Mesendoderm (in vitro differentiated cells): Measurements from ENCODE around the gene COL13A1.

Experiments
- DNase-seq: peaks from one replicate; pipeline ENCODE4 v3.0.0; 2013
- H2AK5ac ChIP-seq: 2 replicates; pipeline ENCODE4 v1.6.1; 2013; ENCODE audit warnings: low read length, inconsistent platforms
- H2BK120ac ChIP-seq: 2 replicates; pipeline ENCODE4 v1.6.1; 2013; ENCODE audit warnings: low read depth, mild to moderate bottlenecking, low read length, moderate library complexity, mixed read lengths
- H2BK15ac ChIP-seq: replicated peaks from 2 replicates; pipeline ENCODE4 v1.6.1; 2013; ENCODE audit warnings: low read depth, mild to moderate bottlenecking, moderate library complexity
- H2BK5ac ChIP-seq: 2 replicates; pipeline ENCODE4 v1.6.1; 2013; ENCODE audit warnings: low read length, inconsistent platforms
- H3K18ac ChIP-seq: 2 replicates; pipeline ENCODE4 v1.6.1; 2013; ENCODE audit warnings: mild to moderate bottlenecking, low read length, mixed read lengths
- H3K23ac ChIP-seq: one replicate; pipeline ENCODE4 v1.6.1; 2013; ENCODE audit warnings: low read length
- H3K27ac ChIP-seq: 2 replicates; pipeline ENCODE4 v1.5.1; 2013; ENCODE audit warnings: low read depth, mild to moderate bottlenecking, inconsistent platforms, low read length, moderate library complexity
- H3K27me3 ChIP-seq: 2 replicates; pipeline ENCODE4 v1.6.1; 2013; ENCODE audit warnings: low read length, control low read depth, mild to moderate bottlenecking, inconsistent platforms; ENCODE audit not compliant: insufficient read depth, poor library complexity
- H3K36me3 ChIP-seq: 2 replicates; pipeline ENCODE4 v1.6.1; 2013; ENCODE audit warnings: low read length, inconsistent platforms; ENCODE audit not compliant: control insufficient read depth, insufficient read depth
- H3K4ac ChIP-seq: one replicate; pipeline ENCODE4 v1.6.1; 2013; ENCODE audit warnings: low read depth, mild to moderate bottlenecking, low read length, moderate library complexity
- H3K4me1 ChIP-seq: 2 replicates; pipeline ENCODE4 v1.6.1; 2013; ENCODE audit warnings: low read depth, low read length, inconsistent platforms; ENCODE audit not compliant: control insufficient read depth
- H3K4me2 ChIP-seq: 2 replicates; pipeline ENCODE4 v1.6.1; 2013; ENCODE audit warnings: low read length
- H3K4me3 ChIP-seq: 2 replicates; pipeline ENCODE4 v1.5.1; 2013; ENCODE audit warnings: mild to moderate bottlenecking, low read length
- H3K56ac ChIP-seq: one replicate; pipeline ENCODE4 v1.6.1; 2013; ENCODE audit warnings: low read length
- H3K79me1 ChIP-seq: 2 replicates; pipeline ENCODE4 v1.6.1; 2013; ENCODE audit warnings: low read length, inconsistent platforms
- H3K79me2 ChIP-seq: 2 replicates; pipeline ENCODE4 v1.6.1; 2013; ENCODE audit warnings: mild to moderate bottlenecking, low read length; ENCODE audit not compliant: control insufficient read depth, insufficient read depth
- H3K9ac ChIP-seq: 2 replicates; pipeline ENCODE4 v1.6.1; 2013; ENCODE audit warnings: low read length, inconsistent platforms
- H4K5ac ChIP-seq: one replicate; pipeline ENCODE4 v1.6.1; 2013; ENCODE audit warnings: low read length
- H4K8ac ChIP-seq: one replicate; pipeline ENCODE4 v1.6.1; 2013; ENCODE audit warnings: low read depth, mild to moderate bottlenecking, control low read depth, low read length, moderate library complexity
- WGBS: extraction: QIAGEN DNeasy Blood & Tissue Kit; methylation state at CpG from one replicate; pipeline ENCODE4 v1.1.7; 2013; ENCODE audit warnings: low lambda C conversion rate, missing lambda C conversion rate; ENCODE audit not compliant: insufficient coverage; ENCODE audit errors: extremely low coverage; 5-methylcytosine and 5-hydroxymethylcytosine counted together

COL13A1 gene

DNA sequence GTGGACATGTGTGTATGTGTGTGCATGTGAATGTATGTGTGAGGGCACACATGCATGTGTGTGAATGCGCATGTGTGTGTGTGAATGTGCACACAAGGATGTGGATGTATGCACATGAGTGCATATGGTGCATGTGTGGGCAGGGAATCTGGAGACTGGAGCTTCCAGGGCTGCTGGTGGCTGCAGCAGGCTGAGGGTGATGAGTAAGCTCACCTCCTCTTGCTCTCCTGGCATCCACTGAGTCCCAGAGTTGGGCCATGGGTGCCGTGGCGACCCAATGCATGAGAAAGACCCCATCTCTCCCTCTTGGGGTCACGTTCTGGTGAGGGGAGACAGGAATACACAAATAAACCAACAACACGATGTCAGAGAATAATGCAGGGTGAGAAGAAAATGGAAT lies 33.3 kb upstream of the COL13A1 start:
- Histone ChIP-seq H4K8ac (no peak overlapping the region), H3K18ac (no peak overlapping the region), H3K27me3 (no peaks in the 10 kb centered on the region), H3K79me1 (no peaks in the 10 kb centered on the region), H2BK15ac (no peak overlapping the region), H3K79me2 (no peaks in the 10 kb centered on the region), H3K4ac (no peak overlapping the region), H2AK5ac (no peak overlapping the region), H3K4me2 (no peak overlapping the region), H3K56ac (no peak overlapping the region), H3K23ac (no peak overlapping the region), H3K4me1 (peaks cover 7% of the 10 kb centered on the region), H2BK120ac (no peak overlapping the region), H3K27ac (no peak overlapping the region), H3K36me3 (no peaks in the 10 kb centered on the region), H3K4me3 (no peak overlapping the region), H3K9ac (no peak overlapping the region), H4K5ac (no peak overlapping the region), H2BK5ac (no peak overlapping the region)
- WGBS = no CpG with 5 or more reads among the region's 5 CpGs
- DNase-seq = no peak

DNA sequence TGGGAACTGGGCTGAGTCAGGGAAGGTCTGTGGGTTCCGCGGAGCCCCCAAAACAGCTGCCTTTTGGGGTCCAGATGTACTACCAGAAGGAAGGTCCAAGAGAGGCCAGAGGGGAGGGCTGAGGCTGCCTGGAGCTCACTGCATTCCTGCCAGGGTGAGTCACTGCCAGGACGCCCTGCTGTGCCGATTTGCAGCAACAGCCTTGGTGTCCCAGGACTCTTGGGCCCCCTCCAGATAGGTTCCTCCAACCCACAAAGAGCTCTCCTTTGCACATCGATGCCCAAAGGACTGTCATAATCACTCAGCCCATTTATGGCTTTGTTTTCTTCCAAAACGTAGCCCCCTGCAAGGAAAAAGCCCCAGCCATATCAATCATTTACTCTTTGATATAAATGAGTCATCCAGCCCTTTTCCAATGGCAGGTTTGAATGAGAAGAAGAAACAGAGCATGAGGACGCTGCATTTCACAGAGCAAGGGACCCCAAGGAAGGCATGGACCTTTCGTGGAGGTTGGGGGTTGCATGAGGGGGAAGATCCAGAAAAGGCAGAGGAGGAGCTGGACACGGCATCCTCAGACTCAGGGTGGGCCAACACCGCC lies 32.2 kb upstream of the COL13A1 start:
- peak overlapping the region; percentile 30 for H3K56ac ChIP-seq
- H2BK5ac ChIP-seq = no peak overlapping the region
- no peaks in the 10 kb centered on the region for H3K79me2 ChIP-seq
- H3K18ac ChIP-seq = no peak overlapping the region
- H4K5ac ChIP-seq = no peak overlapping the region
- H4K8ac ChIP-seq = no peak overlapping the region
- no peaks in the 10 kb centered on the region for H3K27me3 ChIP-seq
- no peak overlapping the region for H3K27ac ChIP-seq
- no peak overlapping the region for H3K4ac ChIP-seq
- no peak overlapping the region for H2BK120ac ChIP-seq
- H3K4me2 ChIP-seq = no peak overlapping the region
- H3K36me3 ChIP-seq = no peaks in the 10 kb centered on the region
- WGBS = no CpG with 5 or more reads among the region's 10 CpGs
- DNase-seq = peak; percentile 89
- no peak overlapping the region for H2AK5ac ChIP-seq
- no peak overlapping the region for H2BK15ac ChIP-seq
- peaks cover 7% of the 10 kb centered on the region for H3K4me1 ChIP-seq
- no peaks in the 10 kb centered on the region for H3K79me1 ChIP-seq
- H3K4me3 ChIP-seq = no peak overlapping the region
- no peak overlapping the region for H3K9ac ChIP-seq
- H3K23ac ChIP-seq = no peak overlapping the region

DNA sequence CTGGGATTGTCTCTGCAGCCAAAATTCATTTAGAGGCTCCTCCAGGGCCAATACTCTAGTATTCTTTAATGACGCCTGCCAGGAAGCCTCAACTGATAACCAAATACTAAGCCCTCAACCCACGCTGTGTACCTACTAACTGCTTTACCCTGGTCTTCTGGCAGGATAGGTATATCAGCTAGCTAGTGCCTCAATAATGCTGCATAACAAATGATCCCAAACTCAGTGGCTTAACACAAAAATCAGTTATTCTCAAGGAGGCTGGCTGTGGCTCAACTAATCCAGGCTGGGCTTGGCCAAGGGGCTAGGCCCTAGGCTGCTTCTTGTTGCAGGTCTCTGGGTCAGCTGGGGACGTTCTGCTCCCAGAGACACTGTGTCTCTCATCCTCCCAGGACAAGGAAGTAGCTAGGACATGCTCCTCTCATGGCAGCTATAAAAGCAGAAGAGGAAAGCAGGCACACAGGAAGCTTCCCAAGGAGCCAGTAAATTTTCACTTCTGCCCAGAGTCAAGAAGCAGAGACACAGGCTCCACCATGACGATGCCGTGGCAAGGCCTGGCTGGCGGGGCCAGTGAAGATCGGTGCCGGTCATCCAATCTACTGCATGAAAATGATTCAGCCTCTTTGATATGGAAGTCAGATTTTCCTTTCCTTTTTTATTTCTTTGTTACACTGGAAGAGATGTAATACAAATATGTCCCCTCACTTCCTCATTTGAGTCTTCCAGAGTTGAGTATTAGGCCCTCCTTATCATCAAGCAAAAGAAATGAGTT lies 28.6 kb upstream of the COL13A1 start:
- Histone ChIP-seq H3K27me3 (no peaks in the 10 kb centered on the region), H3K4me2 (no peak overlapping the region)

DNA sequence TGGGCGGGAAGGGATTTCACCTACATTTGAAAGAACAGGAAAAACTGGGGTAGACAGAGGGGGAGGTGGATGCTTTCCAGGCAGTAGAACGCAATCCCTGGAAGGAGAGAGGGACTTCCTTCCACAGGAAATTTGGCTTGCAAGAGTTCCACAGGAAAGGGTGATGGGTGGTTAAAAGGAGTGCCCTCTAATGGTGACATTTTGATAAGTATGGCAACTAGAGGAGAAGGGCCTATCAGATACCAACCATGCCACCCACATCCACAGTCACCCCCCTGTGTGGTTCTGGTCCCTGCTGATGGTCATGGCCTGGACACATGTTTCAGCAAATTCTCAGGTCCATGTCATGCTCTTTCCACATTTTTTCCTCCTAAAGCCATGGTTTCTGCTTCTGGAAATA lies 27.1 kb upstream of the COL13A1 start:
- Histone ChIP-seq H3K4me1 (peaks cover 2% of the 10 kb centered on the region), H3K4me2 (no peak overlapping the region), H4K8ac (no peak overlapping the region), H3K79me1 (no peaks in the 10 kb centered on the region), H2BK120ac (no peak overlapping the region), H2BK5ac (no peak overlapping the region), H3K18ac (no peak overlapping the region), H2BK15ac (no peak overlapping the region), H2AK5ac (no peak overlapping the region), H3K4ac (no peak overlapping the region), H3K36me3 (no peaks in the 10 kb centered on the region), H3K23ac (no peak overlapping the region), H3K9ac (no peak overlapping the region), H3K79me2 (no peaks in the 10 kb centered on the region), H4K5ac (no peak overlapping the region), H3K4me3 (no peak overlapping the region), H3K27ac (no peak overlapping the region), H3K56ac (no peak overlapping the region), H3K27me3 (no peaks in the 10 kb centered on the region)
- no CpG with 5 or more reads among the region's 2 CpGs for WGBS
- no peak for DNase-seq

More for the DNA sequence above, 28.6 kb upstream of the COL13A1 start:
- Histone ChIP-seq H3K79me2 (no peaks in the 10 kb centered on the region), H3K36me3 (no peaks in the 10 kb centered on the region), H3K27ac (no peak overlapping the region), H4K8ac (no peak overlapping the region), H2BK5ac (no peak overlapping the region), H3K23ac (no peak overlapping the region), H3K4ac (no peak overlapping the region), H3K4me3 (no peak overlapping the region), H2BK120ac (no peak overlapping the region), H3K18ac (no peak overlapping the region), H2BK15ac (no peak overlapping the region), H3K56ac (no peak overlapping the region), H3K79me1 (no peaks in the 10 kb centered on the region), H2AK5ac (no peak overlapping the region), H3K4me1 (peaks cover 7% of the 10 kb centered on the region), H4K5ac (no peak overlapping the region), H3K9ac (no peak overlapping the region)
- no CpG with 5 or more reads among the region's 8 CpGs for WGBS
- DNase-seq = no peak

DNA sequence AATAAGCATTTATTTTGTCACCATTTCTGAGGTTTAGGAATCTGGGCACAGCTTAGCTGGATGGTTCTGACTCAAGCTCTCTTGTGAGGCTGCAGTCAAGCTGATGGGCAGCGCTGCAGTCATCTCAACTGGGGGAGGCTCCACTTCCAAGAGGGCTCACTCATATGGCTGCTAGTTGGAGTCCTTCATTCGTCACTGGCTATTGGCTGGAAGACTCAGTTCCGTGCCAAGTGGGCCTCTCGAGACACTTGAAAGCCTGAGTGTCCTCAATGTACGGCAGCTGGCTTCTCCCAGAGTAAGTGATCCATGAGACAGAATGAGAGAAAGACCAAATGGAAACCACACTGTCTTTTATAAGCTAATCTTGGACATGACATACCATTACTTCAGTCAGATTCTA lies 21.6 kb upstream of the COL13A1 start:
- Histone ChIP-seq H3K4me2 (no peak overlapping the region), H3K23ac (no peak overlapping the region), H3K79me1 (no peaks in the 10 kb centered on the region), H2AK5ac (no peak overlapping the region), H3K4ac (no peak overlapping the region), H4K5ac (no peak overlapping the region), H3K27ac (no peak overlapping the region), H3K9ac (no peak overlapping the region), H2BK120ac (no peak overlapping the region), H3K56ac (no peak overlapping the region), H3K18ac (no peak overlapping the region), H4K8ac (no peak overlapping the region), H3K4me3 (no peak overlapping the region), H2BK5ac (no peak overlapping the region), H3K36me3 (no peaks in the 10 kb centered on the region), H2BK15ac (no peak overlapping the region), H3K79me2 (no peaks in the 10 kb centered on the region), H3K27me3 (peaks cover 4% of the 10 kb centered on the region), H3K4me1 (no peaks in the 10 kb centered on the region)
- no peak for DNase-seq
- whole genome bisulfite sequencing = no CpG with 5 or more reads among the region's 5 CpGs
